ENCODE results near the gene CD40.
"Not testable (repeated sequence)": the region's sequence is repeated elsewhere in the genome, so short reads cannot be mapped to it uniquely, and the experiment has no call there.

The CD40 gene

GRCh38 chr20:46117704-46118467 lies at the start of gene CD40:
TSS of gene CD40 (plus strand) at chr20:46118314. CDS start at chr20:46118344, 30 bp downstream.
- DNase-seq (ENCODE audit: low read depth in 2 of 2) = peak; percentile 47 to 62

GRCh38 chr20:46070215-46070900 lies 47.8 kb upstream of the CD40 start:
- no peak for DNase-seq (ENCODE audit: low read depth in 2 of 2)

GRCh38 chr20:46071573-46071972 lies 46.5 kb upstream of the CD40 start:
- no peak for DNase-seq (ENCODE audit: low read depth in 2 of 2)

DNA sequence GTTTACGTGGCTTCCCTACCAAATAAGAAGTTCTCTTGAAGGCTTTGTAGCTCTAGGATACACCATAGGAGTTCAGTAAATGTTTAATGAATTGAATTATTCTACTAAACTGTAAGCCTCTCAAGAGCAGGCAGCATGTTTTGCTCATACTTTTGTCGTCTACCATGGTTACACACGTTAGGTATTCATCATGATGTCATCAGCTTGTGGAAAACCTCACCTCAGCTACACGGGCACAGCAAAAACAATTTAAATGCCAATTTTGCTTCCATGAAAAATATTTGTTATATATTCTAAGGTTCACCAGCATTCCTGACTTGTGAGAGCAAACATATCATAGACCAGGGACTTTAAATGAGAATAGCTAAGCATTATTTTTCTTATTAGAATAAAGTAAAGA lies 45.1 kb upstream of the CD40 start:
- DNase-seq (ENCODE audit: low read depth in 2 of 2) = no peak

- no peak for DNase-seq (ENCODE audit: low read depth in 2 of 2)
Measured at GRCh38 chr20:46073443-46073842, 44.7 kb upstream of the CD40 start.

DNA sequence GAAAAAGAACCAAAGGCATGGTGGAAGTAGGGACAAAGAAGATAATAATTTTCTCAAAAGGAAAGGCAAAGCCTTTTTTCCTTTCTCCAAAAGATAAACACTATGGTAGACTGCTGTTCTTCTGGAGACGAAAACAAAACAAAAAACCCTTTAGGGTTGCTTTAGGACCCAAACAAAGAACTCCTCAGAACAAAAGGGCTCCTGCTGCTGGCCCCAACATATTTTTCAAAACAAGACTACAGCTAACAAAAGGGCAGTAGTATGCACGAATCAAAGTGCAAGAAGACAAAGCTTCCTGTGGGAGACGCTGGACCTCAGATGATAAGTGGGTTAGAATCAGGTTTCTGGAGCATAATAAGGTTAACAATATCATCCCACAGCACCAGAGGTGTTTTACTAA lies 44.1 kb upstream of the CD40 start:
- DNase-seq (ENCODE audit: low read depth in 2 of 2) = no peak

- no peak for DNase-seq (ENCODE audit: low read depth in 2 of 2)
Measured at GRCh38 chr20:46076806-46077205, 41.3 kb upstream of the CD40 start.

- no peak for DNase-seq (ENCODE audit: low read depth in 2 of 2)
Measured at GRCh38 chr20:46077642-46078305, 40.3 kb upstream of the CD40 start.

GRCh38 chr20:46078954-46079353 lies 39.2 kb upstream of the CD40 start:
- DNase-seq (ENCODE audit: low read depth in 2 of 2) = no peak

DNA sequence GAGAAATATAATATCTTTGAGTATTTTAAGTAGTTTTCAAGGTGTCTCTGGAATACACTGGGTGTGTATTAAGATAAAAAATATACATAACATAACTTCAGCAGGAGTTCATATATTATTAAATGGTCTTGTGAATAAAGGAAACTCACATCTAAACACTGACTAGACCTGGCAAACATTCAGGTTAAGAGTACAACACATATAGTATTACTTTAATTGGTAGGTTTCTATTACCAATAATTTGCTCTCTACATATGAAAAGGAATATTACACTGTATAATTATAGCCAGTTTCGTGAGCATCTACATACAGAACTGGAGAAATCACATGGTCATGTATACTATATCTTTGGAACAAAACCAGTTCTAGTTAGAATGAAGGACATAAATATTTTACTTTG lies 37.0 kb upstream of the CD40 start:
- no peak for DNase-seq (ENCODE audit: low read depth in 2 of 2)

- no peak for DNase-seq (ENCODE audit: low read depth in 2 of 2)
Measured at GRCh38 chr20:46083101-46083500, 35.0 kb upstream of the CD40 start.

- DNase-seq (ENCODE audit: low read depth in 2 of 2) = no peak
Measured at GRCh38 chr20:46083531-46084061, 34.5 kb upstream of the CD40 start.

- no peak for DNase-seq (ENCODE audit: low read depth in 2 of 2)
Measured at GRCh38 chr20:46084805-46085178, 33.3 kb upstream of the CD40 start.

DNA sequence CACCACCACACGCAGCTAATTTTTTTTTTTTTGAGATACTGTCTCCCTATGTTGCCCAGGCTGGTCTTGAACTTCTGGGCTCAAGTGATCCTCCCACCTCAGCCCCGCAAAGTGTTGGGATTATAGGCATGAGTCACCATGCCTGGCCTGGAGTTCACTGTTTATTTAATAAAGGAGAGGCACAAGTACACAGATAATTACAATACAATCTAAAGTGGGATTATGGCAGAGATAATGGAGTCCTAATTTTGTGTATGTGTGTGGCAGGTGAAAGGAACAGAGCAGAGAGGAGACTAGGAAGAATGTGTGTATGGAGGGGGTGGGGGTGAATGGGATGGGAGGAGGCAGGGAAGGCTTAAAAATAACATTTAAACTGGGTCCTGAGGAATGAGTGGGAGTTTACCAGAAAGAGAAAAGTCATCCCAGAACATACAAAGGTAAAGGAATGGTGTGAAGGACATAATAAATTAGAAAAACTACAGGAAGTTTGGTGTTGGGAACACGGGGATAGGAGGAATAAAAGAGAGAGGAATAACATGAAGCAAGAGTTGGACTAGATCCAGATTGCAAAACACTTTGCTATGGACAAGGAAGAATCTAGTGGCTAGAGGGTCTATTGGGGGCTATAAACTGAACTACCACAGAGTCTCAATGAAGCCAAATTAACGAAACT lies 32.8 kb upstream of the CD40 start:
- DNase-seq (ENCODE audit: low read depth in 2 of 2) = no peak

DNA sequence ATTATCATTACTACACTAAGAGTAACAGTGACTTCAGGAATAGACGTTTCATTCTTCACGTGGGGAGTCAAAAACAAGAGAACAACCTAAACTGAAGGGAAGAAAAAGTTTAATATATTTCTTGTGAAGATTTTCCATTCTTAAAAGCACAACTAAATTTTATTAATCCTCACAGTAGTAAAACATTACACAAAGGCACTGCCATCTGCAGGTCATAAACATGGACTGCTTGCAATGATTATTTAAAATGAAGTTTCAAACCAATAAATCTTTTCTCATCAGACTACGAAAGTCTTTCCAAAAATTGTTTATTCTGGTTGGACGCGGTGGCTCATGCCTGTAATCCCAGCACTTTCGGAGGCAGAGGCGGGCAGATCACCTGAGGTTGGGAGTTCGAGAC lies 31.0 kb upstream of the CD40 start:
- DNase-seq (ENCODE audit: low read depth in 2 of 2) = no peak

DNA sequence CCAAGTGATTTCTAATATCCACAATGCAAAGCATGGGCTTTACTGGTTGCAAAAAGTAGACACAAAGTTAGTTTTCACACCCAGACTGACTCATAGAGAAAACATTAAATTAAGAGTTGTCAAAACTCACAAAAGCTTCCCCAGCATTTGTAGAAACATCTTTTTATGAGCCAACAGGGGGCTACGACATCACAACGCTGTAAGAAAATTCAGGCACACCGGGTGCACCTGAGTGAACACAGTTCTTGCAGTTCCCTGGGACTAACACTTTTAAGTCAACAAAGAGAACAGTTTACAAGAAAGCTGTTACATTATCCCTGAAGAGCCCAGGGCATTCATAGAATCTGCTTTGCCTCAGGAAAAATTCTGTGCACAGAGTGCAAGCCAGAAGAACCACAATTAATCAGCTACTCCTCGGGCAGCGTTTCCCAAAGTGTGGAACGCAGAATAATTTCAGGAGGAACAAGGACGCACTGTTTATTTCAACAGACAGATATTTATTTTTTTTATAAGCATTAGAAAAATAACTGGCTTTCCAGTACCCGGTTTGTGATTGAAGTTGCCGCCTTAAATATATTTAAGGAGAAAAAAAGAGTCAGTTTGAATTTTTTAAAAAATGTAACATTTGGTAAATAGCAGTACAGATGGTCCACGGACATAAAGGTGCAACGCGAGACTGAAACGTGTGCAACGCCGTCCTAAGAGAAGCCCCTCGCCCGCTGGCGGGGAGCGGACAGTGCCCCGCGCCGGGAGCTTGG lies 29.5 kb upstream of the CD40 start:
- no peak for DNase-seq (ENCODE audit: low read depth in 2 of 2)

DNA sequence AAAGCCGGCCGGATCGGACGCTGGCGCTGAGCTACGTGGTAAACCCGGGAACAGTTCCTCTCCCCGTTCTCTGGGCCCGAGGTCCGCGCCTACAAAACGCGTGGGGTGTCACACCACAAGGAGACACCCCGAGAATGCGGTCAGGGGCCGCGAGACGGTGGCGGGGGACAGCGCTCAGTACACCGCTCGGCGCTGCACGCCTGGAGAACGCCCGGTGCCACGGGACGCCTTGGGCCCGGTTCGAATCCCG lies 29.0 kb upstream of the CD40 start:
- DNase-seq (ENCODE audit: low read depth in 2 of 2) = peak; percentile 42 to 52

DNA sequence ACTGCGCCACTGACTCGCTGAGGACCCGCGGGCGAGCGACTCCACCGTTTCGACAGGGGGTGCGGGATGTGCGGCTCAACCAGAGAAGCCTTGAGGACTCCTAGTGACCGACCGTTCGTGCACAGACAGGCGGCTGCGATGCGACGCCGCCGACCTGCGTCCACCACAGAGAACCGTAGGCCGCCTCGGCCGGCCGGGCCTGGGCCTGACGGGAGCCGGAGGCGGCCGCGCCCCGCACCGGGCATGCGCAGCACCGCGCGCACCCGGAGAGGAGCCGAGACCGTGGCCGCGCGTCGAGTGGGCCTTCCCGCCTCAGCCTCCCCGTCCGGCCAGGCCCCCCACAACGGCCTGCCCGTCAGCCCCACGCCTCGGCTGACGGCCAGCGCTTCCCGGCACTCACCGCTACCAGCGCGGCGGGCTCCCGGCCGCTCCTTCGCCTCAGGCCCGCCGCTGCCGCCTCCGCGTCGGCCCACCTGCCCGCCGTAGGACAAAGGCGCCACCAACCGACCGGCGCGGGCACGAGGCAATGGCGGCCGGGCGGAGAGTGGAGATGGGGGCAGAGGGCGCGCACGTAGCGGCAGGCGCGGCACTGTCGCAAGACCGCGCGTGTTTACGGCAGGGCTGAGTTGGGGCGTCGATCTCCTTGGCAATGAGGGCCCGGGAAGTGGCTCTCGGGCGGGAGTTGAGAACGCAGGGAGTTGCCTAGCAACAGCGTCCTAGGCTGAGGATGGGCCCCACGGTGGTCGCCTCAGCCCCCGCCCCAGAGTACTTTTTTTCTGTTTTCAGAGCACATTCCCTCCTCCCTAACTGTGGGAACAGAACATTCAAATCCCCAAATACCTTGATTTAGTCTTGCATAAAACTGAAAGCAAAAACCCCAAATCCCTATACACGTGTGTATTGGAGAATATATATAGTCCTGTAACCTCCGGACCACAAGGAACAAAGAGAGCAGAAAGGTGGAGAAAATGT lies 28.4 kb upstream of the CD40 start, which contains the start of gene NCOA5:
Gene NCOA5 (minus strand): TSS at position 546 of the 972 bp plus-strand sequence. CDS start 10,538 bp downstream, outside the sequence.
- peak; percentile 93 to 95 for DNase-seq (ENCODE audit: low read depth in 2 of 2)

DNA sequence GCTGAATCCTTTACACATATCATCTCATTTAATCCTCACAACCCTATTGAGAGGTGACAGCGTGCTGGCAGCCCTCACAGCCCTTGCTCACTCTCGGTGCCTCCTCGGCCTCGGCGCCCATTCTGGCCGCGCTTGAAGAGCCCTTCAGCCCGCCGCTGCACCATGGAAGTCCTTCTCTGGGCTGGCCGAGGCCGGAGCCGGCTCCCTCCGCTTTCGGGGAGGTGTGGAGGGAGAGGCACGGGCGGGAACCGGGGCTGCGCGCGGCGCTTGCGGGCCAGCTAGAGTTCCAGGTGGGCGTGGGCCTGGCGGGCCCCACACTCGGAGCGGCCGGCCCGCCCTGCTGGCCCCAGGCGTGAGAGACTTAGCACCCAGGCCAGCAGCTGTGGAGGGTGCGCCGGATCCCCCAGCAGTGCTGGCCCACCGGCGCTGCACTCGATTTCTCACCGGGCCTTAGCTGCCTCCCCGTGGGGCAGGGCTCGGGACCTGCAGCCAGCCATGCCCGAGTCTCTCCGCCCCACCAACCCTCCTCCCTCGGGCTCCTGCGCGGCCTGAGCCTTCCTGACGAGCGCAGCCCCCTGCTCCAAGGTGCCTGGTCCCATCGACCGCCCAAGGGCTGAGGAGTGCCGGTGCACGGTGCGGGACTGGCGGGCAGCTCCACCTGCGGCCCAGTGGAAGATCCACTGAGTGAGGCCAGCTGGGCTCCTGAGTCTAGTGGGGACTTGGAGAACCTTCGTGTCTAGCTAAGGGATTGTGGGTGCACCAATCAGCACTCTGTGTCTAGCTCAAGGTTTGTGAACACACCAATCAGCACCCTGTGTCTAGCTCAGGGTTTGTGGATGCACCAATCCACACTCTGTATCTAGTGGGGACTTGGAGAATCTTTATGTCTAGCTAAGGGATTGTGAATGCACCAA lies 26.2 kb upstream of the CD40 start:
- DNase-seq (ENCODE audit: low read depth in 2 of 2) = not testable (repeated sequence)
